ENCODE results near the gene RALGPS1.

DNA sequence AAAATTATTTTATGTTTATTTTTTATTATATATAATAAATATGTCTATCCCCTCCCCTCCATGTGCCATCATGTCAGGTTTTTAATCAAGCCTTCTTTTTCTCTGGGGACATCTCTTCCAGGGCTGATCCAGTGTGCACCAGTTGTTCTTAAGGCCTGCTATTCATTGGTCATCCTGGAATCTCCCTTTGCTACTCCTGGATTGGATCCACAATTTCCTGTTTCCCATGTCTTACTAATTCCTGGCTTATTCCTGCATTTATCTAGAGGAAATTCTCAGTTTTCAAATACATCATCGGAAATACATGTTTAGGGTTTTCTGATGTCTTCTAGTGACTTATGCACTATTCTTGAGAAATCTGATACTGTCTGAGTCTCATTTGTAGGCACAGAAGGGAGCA is 151.0 kb downstream of the RALGPS1 start:
- TF ChIP-seq, protein P1, sequence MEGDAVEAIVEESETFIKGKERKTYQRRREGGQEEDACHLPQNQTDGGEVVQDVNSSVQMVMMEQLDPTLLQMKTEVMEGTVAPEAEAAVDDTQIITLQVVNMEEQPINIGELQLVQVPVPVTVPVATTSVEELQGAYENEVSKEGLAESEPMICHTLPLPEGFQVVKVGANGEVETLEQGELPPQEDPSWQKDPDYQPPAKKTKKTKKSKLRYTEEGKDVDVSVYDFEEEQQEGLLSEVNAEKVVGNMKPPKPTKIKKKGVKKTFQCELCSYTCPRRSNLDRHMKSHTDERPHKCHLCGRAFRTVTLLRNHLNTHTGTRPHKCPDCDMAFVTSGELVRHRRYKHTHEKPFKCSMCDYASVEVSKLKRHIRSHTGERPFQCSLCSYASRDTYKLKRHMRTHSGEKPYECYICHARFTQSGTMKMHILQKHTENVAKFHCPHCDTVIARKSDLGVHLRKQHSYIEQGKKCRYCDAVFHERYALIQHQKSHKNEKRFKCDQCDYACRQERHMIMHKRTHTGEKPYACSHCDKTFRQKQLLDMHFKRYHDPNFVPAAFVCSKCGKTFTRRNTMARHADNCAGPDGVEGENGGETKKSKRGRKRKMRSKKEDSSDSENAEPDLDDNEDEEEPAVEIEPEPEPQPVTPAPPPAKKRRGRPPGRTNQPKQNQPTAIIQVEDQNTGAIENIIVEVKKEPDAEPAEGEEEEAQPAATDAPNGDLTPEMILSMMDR (IDR thresholded peaks at IDR 0.05) = no peak
- no peak for TF ChIP-seq EP300 (IDR thresholded peaks at IDR 0.05)

All from sigmoid colon (tissue), 4 donors.